HG02981 (cell line): ENCODE results near the gene CKB.
A peak's percentile ranks its signal among the peaks of the same experiment; 100 is the strongest.

Source experiments
- ATAC-seq: cut with Tn5 transposase; IDR thresholded peaks from one replicate; pipeline ENCODE4 v1.9.1; 2021; ENCODE audit warnings: mild to moderate bottlenecking, moderate library complexity; ENCODE audit not compliant: unreplicated experiment

Gene CKB

GRCh38 chr14:103492156-103492925, 30.3 kb downstream of the CKB start:
- no peak for ATAC-seq

GRCh38 chr14:103491691-103492090, 30.9 kb downstream of the CKB start:
- ATAC-seq = no peak

- no peak for ATAC-seq
Measured at GRCh38 chr14:103489621-103490020, 33.0 kb downstream of the CKB start.

GRCh38 chr14:103488960-103489359, 33.7 kb downstream of the CKB start:
- no peak for ATAC-seq

- no peak for ATAC-seq
Measured at GRCh38 chr14:103488071-103488470, 34.6 kb downstream of the CKB start.

- no peak for ATAC-seq
Measured at GRCh38 chr14:103485504-103485903, 37.1 kb downstream of the CKB start.

GRCh38 chr14:103483600-103483999, 39.0 kb downstream of the CKB start:
- no peak for ATAC-seq

GRCh38 chr14:103480595-103480994, 42.0 kb downstream of the CKB start:
- ATAC-seq = peak; percentile 84

- ATAC-seq = no peak
Measured at GRCh38 chr14:103476631-103477030, 46.0 kb downstream of the CKB start.

GRCh38 chr14:103476065-103476464, 46.6 kb downstream of the CKB start:
- no peak for ATAC-seq

GRCh38 chr14:103474893-103475292, 47.7 kb downstream of the CKB start:
- ATAC-seq = no peak

GRCh38 chr14:103472939-103473338, 49.7 kb downstream of the CKB start:
- ATAC-seq = no peak
